Prostate gland (tissue), 2 donors: ENCODE data around the gene KCNAB1.

Experiments
- CTCF ChIP-seq, 4 experiments: fragments of 200-600 bp in 2 of 4; fragments of 450-650 bp in 2 of 4; sonication (generic) in 2 of 4; IDR thresholded peaks; 1 replicate in 3 of 4; 2 replicates in 1 of 4; pipeline ENCODE4 v1.5.1; 2016 to 2019; ENCODE audit warnings: antibody characterized with exemption in 4 of 4, mild to moderate bottlenecking in 2 of 4, moderate library complexity in 2 of 4
- POLR2A ChIP-seq: fragments of 450-650 bp; IDR thresholded peaks from one replicate; pipeline ENCODE4 v1.6.1; 2016; ENCODE audit warnings: antibody characterized with exemption, mild to moderate bottlenecking
- POLR2AphosphoS5 ChIP-seq: sonication (generic); formaldehyde crosslinking; IDR thresholded peaks from one replicate; pipeline ENCODE4 v1.6.1; 2017; ENCODE audit warnings: antibody characterized with exemption

- TF ChIP-seq POLR2A, result no peak
- TF ChIP-seq CTCF (IDR thresholded peaks at IDR 0.05), result no peak
- TF ChIP-seq POLR2AphosphoS5, result no peak
Observed at GRCh38 chr3:156417559-156418132, 297.3 kb downstream of the KCNAB1 start.
